H54 (cell line): ENCODE data around the gene NPPC.
"Not testable (repeated sequence)": the region's sequence is repeated elsewhere in the genome, so short reads cannot be mapped to it uniquely, and the experiment has no call there.

Experiments
- DNase-seq: peaks from one replicate; pipeline ENCODE4 v3.0.0; 2011; ENCODE audit warnings: low spot score, mixed read lengths; ENCODE audit not compliant: insufficient read length
- FAIRE-seq: peaks from 3 replicates; lab custom pipeline; 2011; peaks lifted over from hg19 to GRCh38; lab: Jason Lieb, UNC
- POLR2A ChIP-seq: IDR thresholded peaks from 2 replicates; pipeline ENCODE4 v1.6.1; 2011; ENCODE audit warnings: low read depth, mild to moderate bottlenecking, low read length

The NPPC gene

DNA sequence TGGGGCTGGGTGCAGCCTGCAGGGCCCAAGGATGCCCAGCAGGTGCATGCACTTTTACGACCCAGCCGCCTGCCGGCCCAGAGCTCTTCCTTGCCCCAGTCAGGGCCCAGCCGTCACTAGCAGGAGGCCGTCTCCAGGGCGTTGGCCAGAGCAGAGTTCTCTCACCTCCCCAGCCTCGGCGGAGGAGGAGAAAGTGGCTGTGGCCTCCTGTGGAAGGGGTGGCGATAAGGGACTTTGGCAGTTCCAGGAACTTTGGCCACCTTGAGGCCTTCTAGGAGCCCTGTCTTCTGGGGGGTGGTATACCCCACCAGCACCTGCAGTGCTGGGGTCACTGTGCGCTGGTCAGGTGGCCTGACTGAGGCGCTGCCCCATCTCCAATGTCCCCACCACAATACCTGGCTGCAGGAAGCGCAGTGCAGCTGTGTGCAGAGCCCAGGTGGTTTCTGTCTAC, 22.0 kb downstream of the NPPC start:
- FAIRE-seq: no peak
- DNase-seq: no peak
- no peak for TF ChIP-seq POLR2A

DNA sequence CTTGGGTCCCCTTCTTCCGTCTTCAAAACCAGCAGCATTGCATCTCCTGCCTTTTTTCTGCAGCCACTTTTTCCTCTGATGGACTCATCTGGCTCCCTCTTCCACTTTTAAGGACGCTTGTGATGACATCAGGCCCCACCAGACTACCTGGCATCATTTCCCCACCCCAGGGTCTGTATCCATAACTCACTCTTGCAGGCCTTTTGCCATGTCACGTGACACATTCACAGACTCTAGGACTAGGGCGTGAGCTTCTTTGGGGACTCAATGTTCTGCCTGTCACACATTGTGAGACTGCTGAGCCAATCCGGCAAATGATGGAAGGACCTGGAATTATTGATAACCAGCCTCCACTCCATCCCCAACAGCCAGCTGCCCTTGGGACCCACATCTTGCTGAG, 23.6 kb downstream of the NPPC start:
- no peak for TF ChIP-seq POLR2A
- DNase-seq (no peak), FAIRE-seq (no peak)

DNA sequence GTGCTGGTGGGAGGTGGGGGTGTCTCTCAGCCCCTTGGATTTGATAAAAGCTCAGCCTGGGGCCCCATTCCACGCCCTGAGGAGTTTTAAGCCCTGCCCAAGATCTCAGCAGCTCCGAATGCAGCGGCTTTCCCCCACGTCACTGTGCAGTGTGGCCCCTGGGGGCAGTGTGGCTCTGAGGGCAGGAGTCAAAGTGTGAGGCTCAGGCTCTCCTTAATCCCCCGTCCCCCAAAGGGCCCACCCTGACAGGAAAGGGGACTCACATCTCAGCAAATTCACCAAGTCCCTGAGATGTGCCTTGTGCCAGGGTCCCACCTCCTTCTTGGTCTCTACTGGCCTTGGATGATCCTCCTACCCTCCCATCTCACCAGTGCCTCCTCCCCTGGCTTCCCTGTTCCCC, 25.2 kb downstream of the NPPC start:
- FAIRE-seq (no peak), DNase-seq (no peak)
- TF ChIP-seq POLR2A: no peak

DNA sequence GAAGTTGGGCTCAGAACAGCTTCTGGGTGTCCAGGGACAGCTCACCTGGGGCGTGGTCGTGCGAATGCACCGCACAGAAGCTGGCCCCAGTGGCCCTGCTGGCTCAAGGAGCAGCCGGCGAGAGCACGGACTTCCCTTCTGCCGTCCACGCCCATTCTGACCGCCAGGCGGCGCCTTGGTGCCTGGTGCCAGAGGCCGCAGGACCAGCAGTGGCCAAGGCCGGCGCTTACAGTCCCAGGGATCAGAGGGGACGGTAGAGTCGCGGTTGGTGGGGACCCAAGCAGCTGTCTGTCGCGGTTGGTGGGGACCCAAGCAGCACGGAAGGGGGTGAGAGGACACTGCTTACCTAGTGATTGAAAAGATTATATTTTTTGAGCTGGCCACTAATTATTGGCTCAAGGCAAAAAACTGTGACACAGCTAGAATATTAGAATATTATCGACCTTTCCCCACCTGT, 25.7 kb downstream of the NPPC start:
- TF ChIP-seq POLR2A: no peak
- DNase-seq (peak; percentile 90), FAIRE-seq (peak; percentile 80)

DNA sequence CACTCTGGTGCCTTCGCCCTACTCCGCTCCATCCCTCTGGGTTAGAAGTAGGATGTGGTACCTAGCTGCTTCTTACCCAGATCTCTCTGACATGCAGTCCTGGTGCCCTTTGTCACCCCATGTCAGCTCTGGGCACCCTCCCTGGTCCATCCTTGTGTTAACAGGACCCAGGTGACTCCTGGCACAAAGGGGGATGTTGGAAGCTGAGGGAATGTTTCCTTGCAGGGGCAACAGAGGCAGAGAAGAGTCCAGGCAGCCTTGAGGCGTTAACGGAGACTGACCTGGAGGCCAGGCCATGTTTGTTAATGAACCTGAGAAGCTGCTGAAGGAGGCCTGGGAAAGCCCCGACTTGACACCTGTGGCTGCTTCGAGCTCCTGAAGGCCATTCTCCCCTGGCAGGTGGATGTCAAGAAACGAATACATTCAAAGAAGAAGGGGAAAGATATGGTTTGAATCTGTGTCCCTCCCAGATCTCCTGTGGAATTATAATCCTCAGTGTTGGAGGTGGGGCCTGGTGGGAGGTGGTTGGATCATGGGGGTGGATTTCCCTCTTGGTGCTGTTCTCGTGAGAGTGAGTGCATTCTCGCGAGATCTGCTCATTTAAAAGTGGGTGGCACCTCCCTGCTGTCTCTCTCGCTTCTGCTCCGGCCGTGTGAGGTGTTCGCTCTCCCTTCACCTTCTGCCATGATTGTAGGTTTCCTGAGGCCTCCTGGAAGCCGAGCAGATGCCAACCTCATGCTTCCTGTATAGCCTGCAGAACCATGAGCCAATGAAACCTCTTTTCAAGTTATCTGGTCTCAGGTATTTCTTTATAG, 31.4 kb downstream of the NPPC start:
- no peak for TF ChIP-seq POLR2A
- FAIRE-seq (no peak), DNase-seq (no peak)

DNA sequence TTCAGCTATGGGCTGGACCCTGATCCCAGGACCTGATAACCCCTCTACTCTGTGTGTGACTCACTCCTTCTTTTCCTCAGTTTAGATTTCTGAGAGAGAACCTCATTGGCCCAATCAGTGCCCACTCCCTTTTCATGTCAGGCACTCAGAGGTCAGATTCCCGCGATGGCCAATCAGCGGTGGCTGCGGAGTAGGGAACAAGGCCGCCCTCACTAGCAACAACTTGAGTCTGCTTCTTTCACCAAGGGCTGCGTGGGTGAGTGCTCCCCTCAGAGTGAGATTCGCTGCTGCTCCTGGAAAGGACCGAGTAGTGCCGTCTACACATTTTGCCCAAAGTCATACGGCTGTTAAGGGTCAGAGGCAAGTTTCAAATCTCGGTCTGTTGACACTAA, 34.7 kb downstream of the NPPC start:
- FAIRE-seq (no peak), DNase-seq (no peak)
- no peak for TF ChIP-seq POLR2A

DNA sequence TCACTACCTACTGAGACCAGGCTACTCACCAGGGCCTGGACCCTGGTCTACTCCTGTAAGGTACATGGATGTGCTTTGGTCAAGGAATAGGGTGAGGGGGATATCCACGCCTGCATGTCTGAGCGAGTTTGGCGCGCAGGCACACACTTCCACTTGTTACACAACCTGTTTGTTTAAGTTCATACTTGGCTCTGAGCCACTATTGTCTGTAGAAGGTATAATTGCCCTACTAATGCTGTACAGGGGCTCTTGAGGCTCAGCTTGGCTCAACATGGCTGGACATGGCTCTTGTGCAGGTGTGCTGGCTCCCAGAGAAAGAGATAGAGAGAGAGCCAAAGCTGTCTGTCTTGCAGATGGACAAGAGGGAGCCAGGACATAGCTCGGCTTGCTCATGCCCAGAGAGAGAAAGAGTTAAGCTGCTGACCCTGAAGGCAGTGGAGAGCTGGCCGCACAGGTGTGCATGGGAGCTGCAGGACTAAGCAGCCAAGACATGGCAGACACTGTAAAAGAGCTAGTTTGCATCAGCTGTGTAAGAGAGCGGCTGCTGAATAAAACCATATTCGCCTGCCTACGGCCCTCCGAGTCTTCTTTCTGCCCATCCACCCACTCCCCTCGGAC, 35.2 kb downstream of the NPPC start:
- TF ChIP-seq POLR2A: no peak
- DNase-seq: no peak
- FAIRE-seq: no peak

DNA sequence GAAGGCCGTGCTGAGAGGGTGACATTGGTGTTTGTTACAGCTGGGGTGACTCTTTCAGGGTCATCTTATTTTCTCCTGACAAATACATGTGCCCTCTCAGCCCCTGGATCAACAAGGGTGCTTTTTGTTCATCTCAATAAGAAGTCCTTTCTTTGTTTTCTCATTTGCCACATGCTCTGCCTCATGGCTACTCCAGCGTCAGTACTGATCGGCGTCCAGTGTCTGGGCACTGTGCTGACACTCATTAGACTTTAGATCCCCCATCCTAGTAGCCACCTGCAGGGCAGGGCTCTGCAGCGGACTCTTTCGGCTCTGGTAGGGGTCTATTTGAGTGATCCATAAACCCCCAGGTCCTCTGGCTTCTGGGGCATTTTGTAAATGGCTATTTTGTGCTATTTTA, 38.4 kb downstream of the NPPC start:
- FAIRE-seq: no peak
- no peak for DNase-seq
- TF ChIP-seq POLR2A: no peak

DNA sequence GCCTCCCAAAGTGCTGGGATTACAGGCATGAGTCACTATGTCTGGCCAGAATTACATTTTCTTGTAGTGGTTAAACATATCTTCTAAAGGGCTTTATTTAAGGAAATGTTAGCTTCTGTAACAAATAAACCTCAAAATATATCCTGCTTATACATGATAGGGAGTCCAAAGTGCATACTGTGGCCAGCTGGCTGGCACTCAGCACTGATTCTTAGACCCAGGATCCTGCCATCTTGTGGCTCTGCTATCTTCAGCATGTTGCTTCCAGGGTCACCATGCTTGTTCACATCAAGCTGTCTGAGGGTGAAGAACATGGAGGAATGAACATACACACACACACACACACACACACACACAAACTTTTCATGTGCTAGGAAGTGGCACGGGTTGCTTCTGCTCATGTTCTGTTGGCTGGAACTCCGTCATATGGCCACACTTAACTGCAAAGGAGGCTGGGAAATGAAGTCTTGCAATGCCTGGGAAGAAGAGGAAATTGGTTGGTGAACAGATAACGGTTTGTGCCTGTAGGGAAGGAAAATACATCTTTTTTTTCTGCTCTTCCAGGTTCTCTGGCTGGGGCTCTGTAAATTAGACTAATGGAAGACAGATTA, 40.0 kb downstream of the NPPC start:
- DNase-seq (no peak), FAIRE-seq (no peak)
- TF ChIP-seq POLR2A: no peak

DNA sequence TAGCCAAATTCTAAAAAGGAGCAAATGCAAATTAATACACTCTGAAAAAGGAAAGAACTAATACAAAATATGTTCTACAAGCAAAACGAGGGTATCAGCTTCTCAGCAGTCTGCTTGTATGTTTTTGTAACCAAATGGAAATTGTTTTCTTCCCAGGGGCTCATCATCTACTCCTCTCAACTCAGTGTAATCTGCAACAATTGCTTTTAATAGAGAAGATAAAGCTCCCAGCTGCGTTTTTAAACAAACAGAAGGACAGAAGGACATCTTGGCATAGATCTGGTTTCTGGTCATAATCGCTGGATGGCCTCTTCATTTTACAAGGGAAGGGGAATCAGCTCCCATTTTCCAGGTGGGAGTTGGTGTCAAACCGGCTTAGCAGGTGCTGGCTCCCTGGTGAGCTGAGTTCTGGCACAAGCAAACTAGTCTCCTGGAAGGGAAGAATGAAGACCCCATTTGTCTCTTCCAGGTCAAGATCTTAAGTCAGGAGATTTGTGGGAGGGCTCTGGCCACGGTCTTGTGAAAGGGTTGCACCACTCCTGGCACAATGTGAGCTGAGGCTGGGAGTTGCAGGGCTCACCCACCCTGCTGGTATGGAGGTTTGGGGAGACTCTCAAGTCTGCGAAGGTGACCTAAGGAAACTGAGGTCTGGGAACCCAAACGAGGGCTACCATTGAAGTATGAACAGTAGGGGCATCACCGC, 41.6 kb downstream of the NPPC start:
- FAIRE-seq: no peak
- no peak for DNase-seq
- no peak for TF ChIP-seq POLR2A

DNA sequence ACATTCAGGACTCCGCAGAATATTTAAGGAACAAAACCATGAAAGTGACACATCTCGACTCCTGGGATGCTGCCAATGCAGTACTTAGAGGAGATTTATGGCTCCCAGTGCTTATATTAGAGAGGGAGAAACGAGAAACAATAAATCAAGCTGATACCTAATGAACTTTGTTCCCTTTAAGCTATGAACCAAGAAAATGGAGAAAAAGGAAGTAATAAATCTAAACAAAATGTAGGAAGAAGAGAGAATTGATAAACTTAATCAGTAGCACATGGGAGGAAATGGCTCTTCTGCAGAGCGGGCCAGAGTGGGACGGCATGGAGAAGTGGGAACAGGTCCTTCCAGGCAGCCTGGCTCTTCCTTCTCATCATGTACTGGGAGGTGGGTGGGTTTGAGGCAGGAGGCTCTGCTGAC, 42.7 kb downstream of the NPPC start:
- no peak for TF ChIP-seq POLR2A

DNA sequence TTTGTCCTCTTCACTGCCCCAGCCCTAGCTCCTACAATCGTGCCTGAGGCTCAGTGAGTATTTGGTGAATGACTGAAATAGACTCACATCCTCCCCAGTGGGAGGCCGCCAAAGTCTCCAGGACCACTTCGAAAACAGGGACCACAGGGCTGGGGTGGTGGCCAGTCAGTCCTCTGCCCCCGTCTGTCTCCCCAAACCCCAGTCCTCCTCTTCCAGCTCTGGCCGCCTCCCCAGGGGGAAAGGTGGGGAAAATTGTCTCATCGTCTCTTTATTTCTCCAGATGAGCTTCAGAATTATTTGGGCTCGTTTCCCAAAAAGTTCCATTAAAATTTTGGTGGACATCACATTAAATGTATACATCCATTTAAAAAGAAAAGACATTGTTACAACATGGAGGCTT, 43.5 kb downstream of the NPPC start:
- DNase-seq (no peak), FAIRE-seq (no peak)
- no peak for TF ChIP-seq POLR2A

More for the DNA sequence above, 42.7 kb downstream of the NPPC start:
- DNase-seq (no peak), FAIRE-seq (no peak)

DNA sequence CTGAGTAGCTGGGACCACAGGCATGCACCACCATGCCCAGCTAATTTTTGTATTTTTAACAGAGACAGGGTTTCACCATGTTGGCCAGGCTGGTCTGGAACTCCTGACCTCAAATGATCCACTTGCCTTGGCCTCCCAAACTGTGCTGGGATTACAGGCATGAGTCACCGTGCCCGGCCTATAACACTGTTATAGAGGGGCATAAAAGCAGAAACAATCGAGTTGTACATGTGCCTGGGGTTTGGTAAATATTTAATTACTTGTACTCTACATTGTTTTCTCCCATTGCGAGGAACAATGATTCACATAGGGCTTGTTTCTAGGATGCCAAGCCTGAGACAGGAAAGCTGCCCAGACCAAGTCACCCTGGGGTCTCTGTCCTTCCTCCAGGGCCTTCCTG, 45.8 kb downstream of the NPPC start:
- not testable (repeated sequence) for DNase-seq, FAIRE-seq

DNA sequence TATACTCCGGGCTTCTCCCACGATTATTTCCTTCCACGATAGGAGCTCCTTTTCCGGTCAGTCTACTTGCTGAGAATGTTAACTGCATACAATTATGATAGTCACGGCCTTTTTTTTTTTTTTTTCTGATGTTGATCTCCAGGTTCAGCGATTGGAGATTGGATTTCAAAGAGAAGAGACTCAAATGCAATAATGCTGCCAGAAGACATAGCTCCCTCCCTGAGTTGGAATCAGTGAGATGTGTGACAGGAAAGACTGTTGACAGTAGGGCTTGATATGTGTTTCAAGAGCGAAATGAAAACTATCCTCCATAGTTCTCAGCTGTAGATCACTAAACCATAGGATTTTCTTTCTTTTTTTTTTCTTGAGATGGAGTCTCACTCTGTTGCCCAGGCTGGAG, 47.0 kb downstream of the NPPC start:
- TF ChIP-seq POLR2A: no peak
- DNase-seq (no peak), FAIRE-seq (no peak)
